Activated effector memory CD4-positive, alpha-beta T cell treated with anti-CD3 and anti-CD28 coated beads, Interleukin-2, amount 50 U/mL, for 16 hours (primary cell): Measurements from ENCODE around the gene CRACR2B.

ENCODE experiments used
- DNase-seq: peaks from one replicate; pipeline ENCODE4 v3.0.0-alpha.2; 2020

CRACR2B gene

GRCh38 chr11:870127-870413, 42.4 kb downstream of the CRACR2B start:
- DNase-seq, result no peak

DNA sequence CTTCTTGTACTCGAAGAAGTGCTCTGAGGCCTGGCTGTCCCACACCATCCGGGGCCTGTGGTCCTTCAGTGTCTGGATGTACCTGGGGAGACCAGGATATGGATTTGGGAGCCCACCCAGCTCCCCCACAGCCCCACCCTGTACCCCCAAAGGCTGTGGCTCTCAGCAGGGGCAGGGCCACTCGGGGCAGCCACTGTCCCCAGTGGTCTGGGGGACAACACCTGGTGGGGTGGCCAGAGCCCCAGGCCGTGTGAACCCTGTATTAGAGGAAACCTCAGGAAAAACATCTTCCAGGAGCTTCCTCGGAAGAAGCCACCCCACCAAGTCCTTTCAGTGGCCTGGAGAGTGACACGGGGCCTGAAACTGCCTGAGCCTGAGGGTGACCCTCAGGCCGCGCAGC, 42.7 kb downstream of the CRACR2B start:
- no peak for DNase-seq

DNA sequence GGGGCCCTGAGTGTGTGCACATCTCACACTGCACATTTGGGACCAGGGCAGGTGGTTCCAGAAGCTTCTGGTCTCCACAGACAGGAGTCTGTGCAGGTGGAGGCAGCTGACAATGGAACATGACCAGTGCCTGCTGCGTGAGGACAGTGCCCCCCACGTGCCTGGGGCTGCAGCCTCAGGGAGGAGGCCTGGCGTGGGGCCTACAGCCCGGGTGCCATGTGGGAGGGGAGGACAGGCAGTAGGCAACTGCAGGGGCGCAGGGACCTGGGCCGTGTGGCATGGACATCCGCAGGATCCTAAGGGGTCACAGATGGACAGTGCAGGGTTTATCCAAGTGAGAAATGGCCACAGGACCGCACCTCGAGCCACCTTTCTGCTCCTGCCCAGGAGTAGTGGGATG, 43.8 kb downstream of the CRACR2B start:
- DNase-seq, result no peak

GRCh38 chr11:872799-873198, 45.1 kb downstream of the CRACR2B start:
- DNase-seq, result no peak

DNA sequence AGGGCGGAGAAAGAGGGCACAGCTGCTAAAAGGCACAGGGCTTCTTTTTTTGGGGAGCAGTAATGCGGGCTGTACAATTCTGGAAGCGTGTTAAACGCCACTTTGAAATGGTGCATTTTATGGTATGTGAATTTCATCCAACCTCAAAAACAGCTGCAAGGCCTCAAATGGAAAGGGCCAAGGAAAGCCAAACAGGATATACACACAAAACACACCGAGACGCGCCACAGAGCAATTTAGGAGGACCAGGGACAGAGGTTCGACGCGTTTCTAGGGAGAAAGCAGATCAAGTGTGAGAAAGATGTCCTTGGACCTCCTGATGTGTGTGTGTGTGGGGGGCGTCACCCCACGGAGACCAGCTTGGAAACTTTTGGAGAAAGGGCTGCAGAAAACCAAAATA, 46.0 kb downstream of the CRACR2B start:
- no peak for DNase-seq

- no peak for DNase-seq
Observed at GRCh38 chr11:875203-875602, 47.5 kb downstream of the CRACR2B start.

- no peak for DNase-seq
Observed at GRCh38 chr11:875769-876301, 48.1 kb downstream of the CRACR2B start.

- no peak for DNase-seq
Observed at GRCh38 chr11:876545-876944, 48.8 kb downstream of the CRACR2B start.

GRCh38 chr11:877565-877964, 49.8 kb downstream of the CRACR2B start:
- no peak for DNase-seq

DNA sequence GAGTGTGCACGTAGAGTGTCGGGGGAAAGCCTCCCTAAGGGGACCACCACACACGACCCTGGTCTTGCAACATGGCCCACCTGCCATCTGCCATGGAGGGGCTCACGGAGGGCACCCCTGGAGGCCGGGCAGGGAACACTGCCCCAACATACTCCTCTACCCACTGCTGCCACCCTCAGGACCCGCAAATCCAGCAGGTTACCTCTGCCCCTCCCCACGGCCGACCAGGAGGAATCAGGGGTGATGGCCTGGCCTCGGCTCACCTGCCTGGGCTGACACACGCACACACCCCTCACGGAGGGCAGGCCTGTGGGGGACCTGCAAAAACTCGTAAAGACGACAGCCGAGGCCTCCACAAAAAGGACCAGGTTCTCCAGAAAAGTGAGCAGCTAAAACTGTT, 52.7 kb downstream of the CRACR2B start:
- DNase-seq, result no peak
